ENCODE results near the gene ATP5ME. TPM values are rescaled to one million over a fixed set of nuclear protein-coding genes. Genes with fewer than 3 reads are reported as not detected.
A peak's percentile ranks its signal among the peaks of the same experiment; 100 is the strongest.

Gene ATP5ME
- total and polyA plus RNA-seq, 2 of the 13 experiments (the other 11 are each of a cell fraction or from before 2014, with no cell fraction given), result 305 to 753 TPM

DNA sequence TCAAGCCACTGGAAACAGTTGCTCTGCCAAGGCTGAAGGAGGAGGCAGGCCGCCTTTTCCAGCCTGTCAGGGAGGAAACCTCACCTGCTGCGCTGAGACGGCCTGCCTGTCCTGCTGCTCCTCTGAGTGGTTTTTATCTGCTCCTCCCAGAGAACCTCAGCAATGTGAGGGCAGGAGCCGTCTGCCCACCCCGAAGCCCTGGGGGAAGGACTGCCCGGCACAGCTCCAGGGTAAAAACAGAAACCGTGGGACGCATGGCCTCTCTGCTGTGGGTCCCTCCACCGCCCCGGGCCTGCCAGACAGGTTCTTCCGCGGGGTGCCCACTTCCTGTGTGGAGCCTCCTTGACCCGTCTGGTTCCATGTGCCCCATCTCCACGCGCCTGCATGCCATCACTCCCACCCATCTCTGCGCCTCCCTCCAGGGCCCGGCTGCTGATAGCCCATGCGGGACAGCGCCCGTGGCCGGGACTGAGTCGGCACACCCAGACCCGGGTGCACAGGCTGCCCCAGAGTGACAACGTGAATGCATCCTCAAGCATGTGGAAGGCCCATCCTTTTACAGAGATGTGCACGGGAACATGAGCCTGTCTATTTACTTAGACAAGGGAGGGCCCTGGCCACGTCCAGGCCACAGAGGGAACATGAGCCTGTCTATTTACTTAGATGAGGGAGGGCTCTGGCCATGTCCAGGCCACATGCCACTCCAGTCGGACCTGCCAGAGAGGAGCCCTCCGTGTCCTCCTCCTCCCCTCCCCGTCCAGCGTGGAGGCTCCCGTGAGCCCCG is 18.9 kb upstream of the ATP5ME start (continued):
- TF ChIP-seq ZFY (CRISPR knock-in tag; IDR thresholded peaks at IDR 0.05) (peak; percentile 64), REPIN1 (CRISPR knock-in tag; IDR thresholded peaks at IDR 0.05; ENCODE audit: borderline replicate concordance, low read depth) (0 out of 2 replicates have a peak, but pooled peaks have one; percentile 23), SMAD3 (CRISPR knock-in tag; IDR thresholded peaks at IDR 0.05) (peak; percentile 71; the same call in 1 of the 2 replicates), RXRB (CRISPR knock-in tag; IDR thresholded peaks at IDR 0.05; ENCODE audit: borderline replicate concordance) (peak; percentile 90), ZMYM4 (CRISPR knock-in tag; IDR thresholded peaks at IDR 0.05) (0 out of 2 replicates have a peak, but pooled peaks have one; percentile 19), SIX4 (CRISPR knock-in tag; IDR thresholded peaks at IDR 0.05) (peak; percentile 84), HNRNPLL (IDR thresholded peaks at IDR 0.05; ENCODE audit: low read depth, low read length, poor library complexity, severe bottlenecking) (no peak), FOXC1 (CRISPR knock-in tag; IDR thresholded peaks at IDR 0.05; ENCODE audit: borderline replicate concordance) (peak; percentile 34; the same call in 1 of the 2 replicates), TGIF2 (CRISPR knock-in tag; IDR thresholded peaks at IDR 0.05) (no peak), ERF (CRISPR knock-in tag; IDR thresholded peaks at IDR 0.05) (peak; percentile 97), PRDM10 (CRISPR knock-in tag; IDR thresholded peaks at IDR 0.05; ENCODE audit: low read depth) (peak; percentile 77; the same call in 1 of the 2 replicates), REXO4 (CRISPR knock-in tag; IDR thresholded peaks at IDR 0.05; ENCODE audit: borderline replicate concordance) (0 out of 2 replicates have a peak, but pooled peaks have one; percentile 43), ZIK1 (CRISPR knock-in tag; IDR thresholded peaks at IDR 0.05; ENCODE audit: borderline replicate concordance, low read depth) (no peak), HDAC2 (CRISPR knock-in tag; IDR thresholded peaks at IDR 0.05) (peak; percentile 82), ZNF792 (CRISPR knock-in tag; IDR thresholded peaks at IDR 0.05) (peak; percentile 27; the same call in 1 of the 2 replicates), ZNF816 (CRISPR knock-in tag; IDR thresholded peaks at IDR 0.05; ENCODE audit: borderline replicate concordance) (peak; percentile 89; the same call in 1 of the 2 replicates), KDM6A (CRISPR knock-in tag; IDR thresholded peaks at IDR 0.05; ENCODE audit: low read depth) (0 out of 2 replicates have a peak, but pooled peaks have one; percentile 37), EP300 (IDR thresholded peaks at IDR 0.05; ENCODE audit: low read depth in 2 of 2, low read length in 2 of 2) (peak in 1 of 2 experiments; percentile 53; a peak in 1 of 4 replicates), EP300 (CRISPR knock-in tag; IDR thresholded peaks at IDR 0.05; ENCODE audit: borderline replicate concordance) (peak; percentile 67; the same call in 1 of the 2 replicates), NR3C1 (CRISPR knock-in tag; IDR thresholded peaks at IDR 0.05) (no peak), ZNF335 (CRISPR knock-in tag; IDR thresholded peaks at IDR 0.05) (peak; percentile 43; the same call in 1 of the 2 replicates), ZNF563 (CRISPR knock-in tag; IDR thresholded peaks at IDR 0.05) (peak; percentile 56; the same call in 1 of the 2 replicates), ZNF782 (CRISPR knock-in tag; IDR thresholded peaks at IDR 0.05; ENCODE audit: borderline replicate concordance) (no peak), HOXD1 (CRISPR knock-in tag; IDR thresholded peaks at IDR 0.05) (0 out of 2 replicates have a peak, but pooled peaks have one; percentile 37), ZFX (CRISPR knock-in tag; IDR thresholded peaks at IDR 0.05; ENCODE audit: low read depth) (peak; percentile 83), ZNF33B (CRISPR knock-in tag; IDR thresholded peaks at IDR 0.05) (no peak)
- TF ChIP-seq, protein P1, sequence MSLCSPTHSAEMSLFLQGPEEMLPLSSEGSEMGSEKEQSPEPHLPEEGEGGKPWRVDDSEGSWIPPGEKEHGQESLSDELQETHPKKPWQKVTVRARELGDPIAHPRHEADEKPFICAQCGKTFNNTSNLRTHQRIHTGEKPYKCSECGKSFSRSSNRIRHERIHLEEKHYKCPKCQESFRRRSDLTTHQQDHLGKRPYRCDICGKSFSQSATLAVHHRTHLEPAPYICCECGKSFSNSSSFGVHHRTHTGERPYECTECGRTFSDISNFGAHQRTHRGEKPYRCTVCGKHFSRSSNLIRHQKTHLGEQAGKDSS (CRISPR knock-in tag; IDR thresholded peaks at IDR 0.05; ENCODE audit: borderline replicate concordance, low read depth), result peak; percentile 78; the same call in 1 of the 2 replicates

Measured in HepG2 (cell line).